GM12874 (cell line): ENCODE data around the gene TPM2.

Source experiments
- CTCF ChIP-seq: IDR thresholded peaks from 2 replicates; pipeline ENCODE4 v1.5.1; 2011; ENCODE audit warnings: low read depth, mild to moderate bottlenecking, control low read depth, low read length, moderate library complexity; ENCODE audit not compliant: insufficient read depth

The TPM2 gene

GRCh38 chr9:35646533-35647265 lies 43.0 kb downstream of the TPM2 start:
- peak; percentile 100 for TF ChIP-seq CTCF

- TF ChIP-seq CTCF, result no peak
These were observed 43.6 kb downstream of the TPM2 start for GRCh38 chr9:35646153-35646532.

GRCh38 chr9:35643046-35643445 lies 46.7 kb downstream of the TPM2 start:
- no peak for TF ChIP-seq CTCF

GRCh38 chr9:35639631-35640030 lies 50.1 kb downstream of the TPM2 start:
- TF ChIP-seq CTCF, result no peak

- TF ChIP-seq CTCF, result no peak
These were observed 53.4 kb downstream of the TPM2 start for GRCh38 chr9:35636135-35636876.

GRCh38 chr9:35635730-35636129 lies 54.0 kb downstream of the TPM2 start:
- no peak for TF ChIP-seq CTCF
